ENCODE results near the gene OGG1. TPM values are rescaled to one million over a fixed set of nuclear protein-coding genes. Genes with fewer than 3 reads are reported as not detected.
A peak's percentile ranks its signal among the peaks of the same experiment; 100 is the strongest.

The OGG1 gene
- total and polyA plus RNA-seq, 9 of the 15 experiments (the other 6 are each of a cell fraction or from before 2014, with no cell fraction given), result 6.6 to 33.0 (median 24.4) TPM

GRCh38 chr3:9762871-9763270, 13.1 kb downstream of the OGG1 start:
- Histone ChIP-seq H3K27ac (ENCODE audit: extremely low read depth, low read depth, low read length) (no peak overlapping the region), H3K9me1 (ENCODE audit: control insufficient read depth, insufficient read depth, low read length) (no peaks in the 10 kb centered on the region), H3K4me1 (replicated peaks in 1 of 2; ENCODE audit: control insufficient read depth in 2 of 2, insufficient read depth in 2 of 2, low read length in 2 of 2) (peaks cover 0 to 4% of the 10 kb centered on the region in 2 experiments; a peak in 2 of 5 replicates), H3K9me3 (replicated peaks; ENCODE audit: control insufficient read depth, insufficient read depth, low read depth, low read length) (no peaks in the 10 kb centered on the region; the same call in 1 of the 2 replicates), H3K4me2 (ENCODE audit: insufficient read depth, low read length) (no peak overlapping the region), H3K27me3 (ENCODE audit: control insufficient read depth in 2 of 2, insufficient read depth in 2 of 2, low read length in 2 of 2) (no peaks in the 10 kb centered on the region), H2AFZ (ENCODE audit: low read depth, low read length) (no peak overlapping the region), H3K36me3 (ENCODE audit: control insufficient read depth, insufficient read depth, low read length) (peaks cover 10% of the 10 kb centered on the region; the same call in 1 of the 3 replicates), H3K9ac (ENCODE audit: insufficient read depth in 1 of 2, low read depth in 2 of 2, low read length in 2 of 2) (peak overlapping the region in 1 of 2 experiments; percentile 43; a peak in 1 of 4 replicates), H4K20me1 (replicated peaks; ENCODE audit: control insufficient read depth, insufficient read depth, low read length) (no peaks in the 10 kb centered on the region), H3K79me2 (ENCODE audit: control insufficient read depth, insufficient read depth, low read length) (no peaks in the 10 kb centered on the region), H3K4me3 (no peak overlapping the region)
- intact Hi-C loops (cut with micrococcal nuclease), result no loop called here
- CTCF ChIA-PET (ENCODE audit: low intra/inter-chr PET ratio), result no interaction called here
- BruUV-seq (replicated peaks), result no TSS peak
- in situ Hi-C loops (cut with MboI), result no loop called here
- DNase-seq (ENCODE audit: extremely low read depth in 1 of 4, low spot score in 3 of 4), result no peak
- TF ChIP-seq POLR2G (IDR thresholded peaks at IDR 0.05; ENCODE audit: low read depth, low read length) (peak; percentile 50; the same call in 1 of the 2 replicates), CBX2 (IDR thresholded peaks at IDR 0.05; ENCODE audit: insufficient read depth, low read length, poor library complexity, severe bottlenecking) (no peak)
- POLR2A ChIA-PET, result interaction anchor here (0.6 to 2.2 kb wide), 5 partner anchors 9 to 30 kb away, joined by 3 to 11 read pairs (median 4); partner anchors contain the start of gene OGG1
- no peak; the same call in 2 of the 3 replicates for ATAC-seq
- FAIRE-seq, result no peak
- 73% methylated on average over 8 of the region's 8 CpGs for WGBS (ENCODE audit: insufficient coverage, low coverage, missing lambda C conversion rate)

- Histone ChIP-seq H3K27ac (ENCODE audit: extremely low read depth, low read depth, low read length) (no peak overlapping the region), H2AFZ (ENCODE audit: low read depth, low read length) (no peak overlapping the region), H3K36me3 (ENCODE audit: control insufficient read depth, insufficient read depth, low read length) (no peaks in the 10 kb centered on the region), H4K20me1 (replicated peaks; ENCODE audit: control insufficient read depth, insufficient read depth, low read length) (no peaks in the 10 kb centered on the region), H3K79me2 (ENCODE audit: control insufficient read depth, insufficient read depth, low read length) (no peaks in the 10 kb centered on the region), H3K9me3 (replicated peaks; ENCODE audit: control insufficient read depth, insufficient read depth, low read depth, low read length) (no peaks in the 10 kb centered on the region; the same call in 1 of the 2 replicates), H3K27me3 (ENCODE audit: control insufficient read depth in 2 of 2, insufficient read depth in 2 of 2, low read length in 2 of 2) (no peaks in the 10 kb centered on the region), H3K4me1 (replicated peaks in 1 of 2; ENCODE audit: control insufficient read depth in 2 of 2, insufficient read depth in 2 of 2, low read length in 2 of 2) (peaks cover 0 to 19% of the 10 kb centered on the region in 2 experiments; a peak in 3 of 5 replicates), H3K4me2 (ENCODE audit: insufficient read depth, low read length) (no peak overlapping the region), H3K4me3 (no peak overlapping the region), H3K9me1 (ENCODE audit: control insufficient read depth, insufficient read depth, low read length) (no peaks in the 10 kb centered on the region), H3K9ac (ENCODE audit: insufficient read depth in 1 of 2, low read depth in 2 of 2, low read length in 2 of 2) (no peak overlapping the region)
- POLR2A ChIA-PET, result interaction anchor here (0.8 to 1.0 kb wide), 3 partner anchors 10 to 65 kb away, joined by 3 to 4 read pairs (median 3); no protein-coding TSS in a partner anchor
- FAIRE-seq (peak; percentile 89), ATAC-seq (peak; percentile 73), DNase-seq (ENCODE audit: extremely low read depth in 1 of 4, low spot score in 3 of 4) (peak; percentile 54 to 74 (median 68))
- in situ Hi-C loops (cut with MboI), result no loop called here
- CTCF ChIA-PET (ENCODE audit: low intra/inter-chr PET ratio), result no interaction called here
- BruUV-seq (replicated peaks), result no TSS peak
- intact Hi-C loops (cut with micrococcal nuclease), result no loop called here
- 49% methylated on average over 4 of the region's 4 CpGs for WGBS (ENCODE audit: insufficient coverage, low coverage, missing lambda C conversion rate)
- TF ChIP-seq E4F1 (CRISPR knock-in tag; IDR thresholded peaks at IDR 0.05; ENCODE audit: borderline replicate concordance), result no peak
- TF ChIP-seq SREBF1 (IDR thresholded peaks at IDR 0.05; ENCODE audit: borderline replicate concordance, low read depth, low read length), result no peak
- TF ChIP-seq RCOR1 (IDR thresholded peaks at IDR 0.05; ENCODE audit: borderline replicate concordance in 1 of 2, low read depth in 2 of 2, low read length in 2 of 2), result no peak
- TF ChIP-seq, protein P1, sequence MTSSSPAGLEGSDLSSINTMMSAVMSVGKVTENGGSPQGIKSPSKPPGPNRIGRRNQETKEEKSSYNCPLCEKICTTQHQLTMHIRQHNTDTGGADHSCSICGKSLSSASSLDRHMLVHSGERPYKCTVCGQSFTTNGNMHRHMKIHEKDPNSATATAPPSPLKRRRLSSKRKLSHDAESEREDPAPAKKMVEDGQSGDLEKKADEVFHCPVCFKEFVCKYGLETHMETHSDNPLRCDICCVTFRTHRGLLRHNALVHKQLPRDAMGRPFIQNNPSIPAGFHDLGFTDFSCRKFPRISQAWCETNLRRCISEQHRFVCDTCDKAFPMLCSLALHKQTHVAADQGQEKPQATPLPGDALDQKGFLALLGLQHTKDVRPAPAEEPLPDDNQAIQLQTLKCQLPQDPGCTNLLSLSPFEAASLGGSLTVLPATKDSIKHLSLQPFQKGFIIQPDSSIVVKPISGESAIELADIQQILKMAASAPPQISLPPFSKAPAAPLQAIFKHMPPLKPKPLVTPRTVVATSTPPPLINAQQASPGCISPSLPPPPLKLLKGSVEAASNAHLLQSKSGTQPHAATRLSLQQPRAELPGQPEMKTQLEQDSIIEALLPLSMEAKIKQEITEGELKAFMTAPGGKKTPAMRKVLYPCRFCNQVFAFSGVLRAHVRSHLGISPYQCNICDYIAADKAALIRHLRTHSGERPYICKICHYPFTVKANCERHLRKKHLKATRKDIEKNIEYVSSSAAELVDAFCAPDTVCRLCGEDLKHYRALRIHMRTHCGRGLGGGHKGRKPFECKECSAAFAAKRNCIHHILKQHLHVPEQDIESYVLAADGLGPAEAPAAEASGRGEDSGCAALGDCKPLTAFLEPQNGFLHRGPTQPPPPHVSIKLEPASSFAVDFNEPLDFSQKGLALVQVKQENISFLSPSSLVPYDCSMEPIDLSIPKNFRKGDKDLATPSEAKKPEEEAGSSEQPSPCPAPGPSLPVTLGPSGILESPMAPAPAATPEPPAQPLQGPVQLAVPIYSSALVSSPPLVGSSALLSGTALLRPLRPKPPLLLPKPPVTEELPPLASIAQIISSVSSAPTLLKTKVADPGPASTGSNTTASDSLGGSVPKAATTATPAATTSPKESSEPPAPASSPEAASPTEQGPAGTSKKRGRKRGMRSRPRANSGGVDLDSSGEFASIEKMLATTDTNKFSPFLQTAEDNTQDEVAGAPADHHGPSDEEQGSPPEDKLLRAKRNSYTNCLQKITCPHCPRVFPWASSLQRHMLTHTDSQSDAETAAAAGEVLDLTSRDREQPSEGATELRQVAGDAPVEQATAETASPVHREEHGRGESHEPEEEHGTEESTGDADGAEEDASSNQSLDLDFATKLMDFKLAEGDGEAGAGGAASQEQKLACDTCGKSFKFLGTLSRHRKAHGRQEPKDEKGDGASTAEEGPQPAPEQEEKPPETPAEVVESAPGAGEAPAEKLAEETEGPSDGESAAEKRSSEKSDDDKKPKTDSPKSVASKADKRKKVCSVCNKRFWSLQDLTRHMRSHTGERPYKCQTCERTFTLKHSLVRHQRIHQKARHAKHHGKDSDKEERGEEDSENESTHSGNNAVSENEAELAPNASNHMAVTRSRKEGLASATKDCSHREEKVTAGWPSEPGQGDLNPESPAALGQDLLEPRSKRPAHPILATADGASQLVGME (CRISPR knock-in tag; IDR thresholded peaks at IDR 0.05), result 0 out of 2 replicates have a peak, but pooled peaks have one; percentile 20
Measured at GRCh38 chr3:9765865-9766264, 16.1 kb downstream of the OGG1 start.
